Left lung (tissue), 10 donors: ENCODE results near the gene C20orf144. TPM values are rescaled to one million over a fixed set of nuclear protein-coding genes. Genes with fewer than 3 reads are reported as not detected.

Experiments used
- ATAC-seq: fragments of 200-7000 bp; cut with Tn5 transposase; one replicate; pipeline ENCODE4 v1.9.1; 2020; ENCODE audit warnings: moderate library complexity
- DNase-seq, 4 donors: peaks; one replicate each; pipeline ENCODE4 v3.0.0-alpha.2; 2013 to 2020
- H3K27ac ChIP-seq, 2 donors: fragments of 200-600 bp; sonication (generic) in 1 of 2; one replicate each; pipeline versions ENCODE4 v1.5.0 to v1.8.0; 2020 to 2021
- H3K27me3 ChIP-seq, 2 donors: fragments of 200-600 bp; sonication (generic) in 1 of 2; one replicate each; pipeline versions ENCODE4 v1.5.0 to v1.8.0; 2020 to 2021
- H3K36me3 ChIP-seq, 2 donors: fragments of 200-600 bp; sonication (generic) in 1 of 2; one replicate each; pipeline versions ENCODE4 v1.5.0 to v1.8.0; 2020 to 2021
- H3K4me1 ChIP-seq, 2 donors: fragments of 200-600 bp; one replicate each; pipeline ENCODE4 v1.8.0; 2021
- H3K4me3 ChIP-seq, 2 donors: fragments of 200-600 bp; sonication (generic) in 1 of 2; one replicate each; pipeline versions ENCODE4 v1.5.0 to v1.8.0; 2020 to 2021; ENCODE audit warnings: mild to moderate bottlenecking in 1 of 2
- H3K9me3 ChIP-seq, 2 donors: fragments of 200-600 bp; sonication (generic) in 1 of 2; one replicate each; pipeline versions ENCODE4 v1.5.0 to v1.8.0; 2020 to 2021
- CTCF ChIP-seq, 2 donors: fragments of 200-600 bp; sonication (generic) in 1 of 2; IDR thresholded peaks; one replicate each; pipeline versions ENCODE4 v1.5.0 to v1.8.0; 2021; ENCODE audit warnings: antibody characterized with exemption in 2 of 2
- intact Hi-C, 2 donors: fragments of 100-400 bp; cut with DNase I; formaldehyde crosslinking; loops; one replicate each; pipeline versions ENCODE4 v1.11.2 to v1.14.2; 2022
- polyA plus RNA-seq, 6 donors: library from polyadenylated mRNA; unstranded; fragments of 120-200 nt; gene quantifications; one replicate each; pipeline ENCODE4 v1.2.1, GENCODE V29; 2013; ENCODE audit not compliant: insufficient read length in 6 of 6
- total RNA-seq, 2 donors: library from RNA; stranded (reverse); fragmentation: NEBNext Ultra II Directional; extraction: Animal tissue kit (Norgen Biotek cat#: 25700); gene quantifications; one replicate each; pipeline ENCODE4 v1.2.1, GENCODE V29; 2021
- donor health status: DM: no; HTN: yes; CAD: no.
- donor health status: DM: no; HTN: no; CAD: no.

Gene C20orf144
- total and polyA plus RNA-seq, 8 donors = 0.24 to 0.78 (median 0.34) TPM; not detected in 1

- TF ChIP-seq CTCF (IDR thresholded peaks at IDR 0.05) = peak; percentile 61 to 76
- Histone ChIP-seq H3K27ac (no peak overlapping the region), H3K27me3 (no peaks in the 10 kb centered on the region), H3K4me3 (no peak overlapping the region), H3K4me1 (peaks cover 8 to 10% of the 10 kb centered on the region in 2 donors), H3K9me3 (no peaks in the 10 kb centered on the region), H3K36me3 (peaks cover 0 to 17% of the 10 kb centered on the region in 2 donors)
- ATAC-seq (peak; percentile 58), DNase-seq (peak in 2 of 4 donors; percentile 40 to 79)
- intact Hi-C loops = loop anchor here in 1 of 2 donors (5.0 kb wide), 1 partner anchor 191 kb away; no protein-coding TSS in a partner anchor
Measured at GRCh38 chr20:33653218-33653899, 8.8 kb upstream of the C20orf144 start.

DNA sequence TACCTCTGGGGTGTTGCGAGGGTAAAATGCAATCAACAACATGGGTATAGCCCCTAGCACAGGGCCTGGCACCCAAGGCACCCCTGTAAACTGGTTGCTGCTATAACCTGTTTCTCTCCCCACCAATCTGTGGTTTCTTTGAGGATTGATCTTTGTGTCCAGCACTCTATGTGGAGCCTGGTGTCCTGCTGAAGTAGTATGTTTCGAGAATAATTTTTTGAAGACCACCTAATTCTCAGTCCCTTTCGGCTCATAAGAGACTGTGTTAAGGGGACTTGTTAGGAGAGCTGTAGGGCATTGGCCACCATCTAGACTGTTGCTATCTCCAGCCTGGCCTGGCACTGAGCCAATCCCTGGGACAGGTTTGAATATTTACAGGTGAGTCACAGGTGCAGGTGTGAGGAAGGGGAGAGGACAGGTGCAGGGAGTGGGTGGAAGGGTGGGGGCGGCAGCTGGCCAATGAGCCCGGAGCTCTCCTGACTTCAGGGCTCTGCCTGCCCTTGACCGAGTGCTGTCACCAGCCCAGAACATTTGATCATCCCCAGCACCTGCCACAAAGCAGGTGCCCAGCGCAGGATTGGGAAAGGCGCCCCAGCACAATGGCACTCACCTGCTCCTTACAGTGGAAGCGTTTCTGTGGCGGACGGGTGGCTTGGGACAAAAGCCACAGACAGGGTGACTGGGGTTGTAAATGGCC is 8.1 kb upstream of the C20orf144 start:
- peak in 3 of 4 donors; percentile 69 to 86 (median 86) for DNase-seq
- H3K27ac ChIP-seq = no peak overlapping the region
- peaks cover 5 to 10% of the 10 kb centered on the region in 2 donors for H3K4me1 ChIP-seq
- no peaks in the 10 kb centered on the region for H3K9me3 ChIP-seq
- TF ChIP-seq CTCF (IDR thresholded peaks at IDR 0.05) = no peak
- peaks cover 0 to 24% of the 10 kb centered on the region in 2 donors for H3K36me3 ChIP-seq
- intact Hi-C loops = loop anchor here in 1 of 2 donors (5.0 kb wide), 1 partner anchor 192 kb away; no protein-coding TSS in a partner anchor
- no peaks in the 10 kb centered on the region for H3K27me3 ChIP-seq
- no peak overlapping the region for H3K4me3 ChIP-seq
- peak; percentile 78 for ATAC-seq

DNA sequence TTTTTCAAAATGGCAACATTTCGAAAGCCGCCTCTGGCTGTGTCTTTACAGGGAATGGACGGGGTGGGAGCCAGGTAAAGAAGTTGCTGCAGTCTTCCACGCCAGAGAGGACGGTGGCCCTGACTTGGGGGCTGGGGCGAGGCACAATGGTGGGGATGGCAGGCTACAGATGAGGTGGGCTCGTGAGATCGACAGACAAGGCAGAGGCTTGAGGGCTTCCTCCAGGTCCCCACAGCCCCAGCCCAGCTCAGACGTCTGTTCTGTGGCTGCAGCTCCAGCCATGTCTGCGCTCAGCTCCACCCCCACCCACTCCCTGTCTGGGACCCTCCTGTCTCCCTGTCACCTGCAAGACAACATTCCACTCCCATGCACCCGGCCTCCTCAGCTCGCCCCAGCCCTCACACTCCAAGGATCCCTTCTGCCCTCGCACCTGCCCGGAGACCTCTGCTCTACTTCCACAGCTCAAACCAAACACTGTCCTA is 7.4 kb upstream of the C20orf144 start:
- Histone ChIP-seq H3K9me3 (no peaks in the 10 kb centered on the region), H3K4me3 (no peak overlapping the region), H3K27ac (no peak overlapping the region), H3K27me3 (no peaks in the 10 kb centered on the region), H3K4me1 (peaks cover 5% of the 10 kb centered on the region in 2 donors), H3K36me3 (peaks cover 0 to 31% of the 10 kb centered on the region in 2 donors)
- ATAC-seq (peak; percentile 4), DNase-seq (peak in 2 of 4 donors; percentile 22 to 68)
- no peak for TF ChIP-seq CTCF (IDR thresholded peaks at IDR 0.05)
- intact Hi-C loops = loop anchor here in 1 of 2 donors (5.0 kb wide), 1 partner anchor 192 kb away; no protein-coding TSS in a partner anchor

- no peak for ATAC-seq
- intact Hi-C loops = no loop called here
- Histone ChIP-seq H3K4me3 (no peak overlapping the region), H3K9me3 (no peaks in the 10 kb centered on the region), H3K36me3 (peaks cover 0 to 32% of the 10 kb centered on the region in 2 donors), H3K27me3 (no peaks in the 10 kb centered on the region), H3K4me1 (peaks cover 4 to 5% of the 10 kb centered on the region in 2 donors), H3K27ac (no peak overlapping the region)
- peak in 1 of 4 donors; percentile 17 for DNase-seq
- TF ChIP-seq CTCF (IDR thresholded peaks at IDR 0.05) = no peak
Measured at GRCh38 chr20:33655164-33655563, 7.0 kb upstream of the C20orf144 start.
